Stimulated activated naive CD8-positive, alpha-beta T cell treated with anti-CD3 and anti-CD28 coated beads, Interleukin-15, amount 100 ng/mL, for 72 hours (primary cell): ENCODE measurements around the gene TIMM17B.

Source experiments
- ATAC-seq: fragments of 150-1000 bp; cut with Tn5 transposase; 2 replicates; pipeline ENCODE4 v1.10.0; 2021; ENCODE audit warnings: mild to moderate bottlenecking, moderate library complexity
- DNase-seq, 2 donors: peaks; one replicate each; pipeline ENCODE4 v3.0.0; 2021 to 2022
- H3K27ac Mint-ChIP-seq, 2 donors: one replicate each; pipeline ENCODE4 v1.8.0; 2022; ENCODE audit warnings: mild to moderate bottlenecking in 2 of 2, mixed read lengths in 2 of 2, moderate library complexity in 2 of 2
- H3K27me3 Mint-ChIP-seq: one replicate; pipeline ENCODE4 v1.8.0; 2022; ENCODE audit warnings: mixed read lengths
- H3K4me1 Mint-ChIP-seq: one replicate; pipeline ENCODE4 v1.8.0; 2022; ENCODE audit warnings: mild to moderate bottlenecking, mixed read lengths
- H3K4me3 Mint-ChIP-seq, 2 donors: one replicate each; pipeline ENCODE4 v1.8.0; 2022; ENCODE audit warnings: mild to moderate bottlenecking in 2 of 2, mixed read lengths in 2 of 2, moderate library complexity in 1 of 2
- H3K9me3 Mint-ChIP-seq, 2 donors: one replicate each; pipeline ENCODE4 v1.8.0; 2022; ENCODE audit warnings: mixed read lengths in 2 of 2

Gene TIMM17B

DNA sequence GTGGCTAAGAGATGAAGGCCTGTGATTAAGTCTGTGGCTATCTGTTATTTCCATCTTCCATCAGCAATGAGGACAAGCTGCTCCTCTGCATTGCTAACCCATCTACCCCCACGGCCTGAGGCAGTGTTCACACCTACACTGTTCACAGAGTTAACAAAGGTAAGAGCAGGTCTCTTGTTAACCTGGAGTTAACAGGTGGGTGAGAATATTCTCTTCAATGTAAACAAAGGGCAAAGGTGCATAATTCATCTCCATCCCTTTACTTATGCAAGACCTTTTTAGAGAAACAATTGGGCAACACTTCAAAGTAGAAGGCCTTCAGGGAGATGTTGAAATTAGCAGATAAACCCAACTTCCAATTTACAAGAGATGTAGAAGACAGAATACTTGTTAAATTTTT lies 11.0 kb upstream of the TIMM17B start:
- no peak overlapping the region for H3K4me3 Mint-ChIP-seq
- ATAC-seq: no peak
- H3K27me3 Mint-ChIP-seq: no peaks in the 10 kb centered on the region
- H3K27ac Mint-ChIP-seq: peak overlapping the region in 1 of 2 donors; percentile 27
- no peaks in the 10 kb centered on the region for H3K9me3 Mint-ChIP-seq
- no peak for DNase-seq
- H3K4me1 Mint-ChIP-seq: peaks cover 34% of the 10 kb centered on the region

DNA sequence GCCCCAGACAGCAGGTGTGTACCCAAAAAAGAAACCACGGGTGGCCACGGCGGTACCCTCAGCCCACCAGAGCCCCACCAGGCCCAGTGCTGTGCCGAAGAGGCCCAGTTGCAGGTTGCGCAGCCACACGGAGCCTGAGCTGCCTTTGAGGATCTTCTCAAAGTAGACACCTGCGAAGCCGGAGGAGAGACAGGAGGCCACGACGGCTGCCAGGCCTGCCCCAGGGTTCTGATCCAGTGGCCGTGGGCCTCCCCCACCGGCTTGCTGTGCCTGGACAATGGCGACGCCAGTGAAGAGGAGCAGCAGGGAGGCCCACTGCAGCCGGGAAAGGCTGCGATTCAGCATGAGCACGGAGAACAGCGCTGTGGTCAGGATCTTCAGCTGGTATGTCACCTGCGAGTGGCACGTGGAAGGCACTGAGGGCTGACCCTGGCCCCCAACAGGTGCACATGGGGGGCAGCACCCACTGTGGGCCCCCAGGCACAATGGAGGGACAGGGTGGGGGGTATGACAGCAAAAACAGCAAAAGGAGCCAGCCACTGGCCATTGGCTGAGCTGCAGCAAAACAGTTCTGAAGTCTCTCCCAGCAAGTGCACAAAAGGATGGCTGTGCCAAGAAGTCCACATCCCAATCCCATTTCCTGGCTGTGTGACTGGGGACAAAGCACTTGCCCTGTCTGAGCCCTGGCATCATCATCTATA lies 7.7 kb upstream of the TIMM17B start:
- no peak for DNase-seq
- ATAC-seq: no peak
- Mint-ChIP-seq H3K9me3 (no peaks in the 10 kb centered on the region), H3K4me1 (peaks cover 13% of the 10 kb centered on the region), H3K4me3 (no peak overlapping the region), H3K27ac (peak overlapping the region in 1 of 2 donors; percentile 34), H3K27me3 (no peaks in the 10 kb centered on the region)

DNA sequence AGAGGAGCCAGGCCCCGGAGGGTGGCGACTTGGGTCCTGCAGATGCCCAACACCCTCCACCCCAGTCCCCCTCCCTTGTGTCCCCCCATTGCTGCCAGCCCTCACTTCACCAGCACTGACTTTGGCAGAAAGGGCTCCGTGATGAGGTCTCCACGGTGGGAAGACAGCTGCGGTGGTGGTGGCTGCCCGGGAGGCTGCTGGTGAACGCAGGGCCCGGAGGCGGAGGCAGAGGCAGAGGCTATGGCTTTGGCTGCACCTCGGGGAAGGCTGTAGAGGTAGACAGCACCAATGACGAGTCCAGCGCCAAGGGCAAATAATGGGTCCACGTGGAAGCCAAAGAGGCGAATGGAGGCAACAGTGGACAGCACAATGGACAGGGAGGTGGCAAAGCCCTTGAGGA lies 7.1 kb upstream of the TIMM17B start:
- Mint-ChIP-seq H3K9me3 (no peaks in the 10 kb centered on the region), H3K27ac (peak overlapping the region in 1 of 2 donors; percentile 93), H3K4me3 (no peak overlapping the region), H3K27me3 (no peaks in the 10 kb centered on the region), H3K4me1 (peaks cover 12% of the 10 kb centered on the region)
- ATAC-seq (no peak), DNase-seq (no peak)

DNA sequence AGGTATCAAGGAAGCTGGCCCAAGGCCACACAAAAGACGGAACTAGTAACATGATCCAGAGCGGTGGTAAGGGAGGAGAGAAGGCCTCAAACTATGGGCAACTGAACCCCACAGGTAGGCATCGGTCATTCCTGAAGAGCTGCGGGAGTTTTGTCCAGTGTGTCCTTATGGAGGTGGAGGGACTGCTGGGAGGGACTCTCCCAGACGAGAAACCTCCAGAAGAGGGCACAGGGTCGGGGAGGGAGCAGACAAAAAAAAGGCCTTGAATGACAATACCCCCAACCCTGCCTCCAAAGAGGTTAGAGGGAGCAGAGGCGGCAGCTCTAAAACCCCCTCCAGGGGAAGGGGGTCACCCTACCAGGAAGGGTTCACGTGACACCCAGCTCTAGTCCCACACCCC lies 6.6 kb upstream of the TIMM17B start:
- Mint-ChIP-seq H3K27me3 (no peaks in the 10 kb centered on the region), H3K9me3 (no peaks in the 10 kb centered on the region), H3K27ac (peak overlapping the region; percentile 25 to 93), H3K4me3 (no peak overlapping the region), H3K4me1 (peaks cover 12% of the 10 kb centered on the region)
- no peak for DNase-seq
- ATAC-seq: no peak

- H3K9me3 Mint-ChIP-seq: no peaks in the 10 kb centered on the region
- no peak for ATAC-seq
- no peak for DNase-seq
- peak overlapping the region in 1 of 2 donors; percentile 40 for H3K27ac Mint-ChIP-seq
- no peaks in the 10 kb centered on the region for H3K27me3 Mint-ChIP-seq
- H3K4me1 Mint-ChIP-seq: peaks cover 15% of the 10 kb centered on the region
- H3K4me3 Mint-ChIP-seq: no peak overlapping the region
These were observed 5.7 kb upstream of the TIMM17B start for GRCh38 chrX:48903290-48903689.

DNA sequence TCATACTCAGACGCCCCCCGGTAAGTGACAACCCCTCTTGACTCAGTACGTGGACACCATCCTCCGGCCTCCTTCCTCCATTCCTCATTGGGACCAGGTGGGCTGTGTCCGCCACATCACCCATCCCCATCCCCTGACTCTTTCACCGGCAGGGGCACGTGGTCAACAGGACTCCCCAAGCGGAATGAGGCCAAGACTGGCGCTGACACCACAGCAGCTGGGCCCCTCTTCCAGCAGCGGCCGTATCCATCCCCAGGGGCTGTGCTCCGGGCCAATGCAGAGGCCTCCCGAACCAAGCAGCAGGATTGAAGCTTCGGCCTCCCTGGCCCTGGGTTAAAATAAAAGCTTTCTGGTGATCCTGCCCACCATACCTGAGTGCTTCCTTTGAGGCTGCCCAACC lies 5.2 kb upstream of the TIMM17B start:
- no peak overlapping the region for H3K27ac Mint-ChIP-seq
- DNase-seq: no peak
- H3K9me3 Mint-ChIP-seq: no peaks in the 10 kb centered on the region
- H3K4me1 Mint-ChIP-seq: peaks cover 16% of the 10 kb centered on the region
- ATAC-seq: no peak
- no peak overlapping the region for H3K4me3 Mint-ChIP-seq
- H3K27me3 Mint-ChIP-seq: no peaks in the 10 kb centered on the region

GRCh38 chrX:48902135-48902534 lies 4.6 kb upstream of the TIMM17B start:
- peaks cover 16% of the 10 kb centered on the region for H3K4me1 Mint-ChIP-seq
- H3K9me3 Mint-ChIP-seq: no peaks in the 10 kb centered on the region
- no peaks in the 10 kb centered on the region for H3K27me3 Mint-ChIP-seq
- no peak for ATAC-seq
- DNase-seq: no peak
- peak overlapping the region in 1 of 2 donors; percentile 65 for H3K27ac Mint-ChIP-seq
- H3K4me3 Mint-ChIP-seq: peak overlapping the region in 1 of 2 donors; percentile 22

GRCh38 chrX:48901069-48901468 lies 3.5 kb upstream of the TIMM17B start:
- DNase-seq: no peak
- Mint-ChIP-seq H3K9me3 (no peaks in the 10 kb centered on the region), H3K4me1 (peaks cover 22% of the 10 kb centered on the region), H3K27ac (peak overlapping the region in 1 of 2 donors; percentile 67), H3K4me3 (no peak overlapping the region), H3K27me3 (no peaks in the 10 kb centered on the region)
- no peak for ATAC-seq

GRCh38 chrX:48899078-48899410 lies 1.5 kb upstream of the TIMM17B start:
- Mint-ChIP-seq H3K4me3 (peak overlapping the region; percentile 15 to 52), H3K4me1 (peaks cover 30% of the 10 kb centered on the region), H3K27ac (no peak overlapping the region), H3K27me3 (no peaks in the 10 kb centered on the region), H3K9me3 (no peaks in the 10 kb centered on the region)
- DNase-seq (no peak), ATAC-seq (no peak)

- H3K27me3 Mint-ChIP-seq: no peaks in the 10 kb centered on the region
- DNase-seq (peak in 1 of 2 donors; percentile 64), ATAC-seq (peak; percentile 36)
- H3K27ac Mint-ChIP-seq: peak overlapping the region; percentile 93 to 97
- H3K4me3 Mint-ChIP-seq: peak overlapping the region; percentile 81 to 95
- peaks cover 37% of the 10 kb centered on the region for H3K4me1 Mint-ChIP-seq
- no peaks in the 10 kb centered on the region for H3K9me3 Mint-ChIP-seq
These were observed 377 bp downstream of the TIMM17B start for GRCh38 chrX:48897157-48897624.

GRCh38 chrX:48896611-48897011 lies 957 bp downstream of the TIMM17B start:
- Mint-ChIP-seq H3K4me3 (peak overlapping the region; percentile 81 to 95), H3K9me3 (no peaks in the 10 kb centered on the region), H3K27ac (peak overlapping the region; percentile 86 to 97), H3K27me3 (no peaks in the 10 kb centered on the region), H3K4me1 (peaks cover 34% of the 10 kb centered on the region)
- ATAC-seq: no peak
- DNase-seq: no peak

DNA sequence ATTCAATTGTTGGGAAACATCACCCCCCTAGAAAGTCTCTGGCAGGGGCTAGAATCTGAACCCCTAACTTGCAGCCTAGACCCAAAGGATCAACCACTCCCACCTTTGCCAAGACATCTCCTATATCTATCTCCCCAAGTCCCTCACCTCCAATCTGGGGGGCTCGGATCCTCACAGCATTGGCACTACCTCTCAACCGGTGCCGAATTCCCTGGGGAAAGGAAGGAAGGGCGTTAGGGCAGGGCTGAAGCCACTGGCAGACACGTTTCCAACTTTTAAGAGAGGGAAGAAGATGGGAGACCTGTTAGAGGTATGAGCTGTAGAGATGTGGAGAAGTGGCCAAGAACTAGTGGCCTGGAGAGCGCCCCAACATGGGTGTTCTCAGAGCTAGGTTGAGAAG lies 2.7 kb downstream of the TIMM17B start:
- no peaks in the 10 kb centered on the region for H3K27me3 Mint-ChIP-seq
- no peaks in the 10 kb centered on the region for H3K9me3 Mint-ChIP-seq
- H3K4me1 Mint-ChIP-seq: peaks cover 39% of the 10 kb centered on the region
- H3K27ac Mint-ChIP-seq: peak overlapping the region in 1 of 2 donors; percentile 34
- DNase-seq (no peak), ATAC-seq (no peak)
- no peak overlapping the region for H3K4me3 Mint-ChIP-seq

DNA sequence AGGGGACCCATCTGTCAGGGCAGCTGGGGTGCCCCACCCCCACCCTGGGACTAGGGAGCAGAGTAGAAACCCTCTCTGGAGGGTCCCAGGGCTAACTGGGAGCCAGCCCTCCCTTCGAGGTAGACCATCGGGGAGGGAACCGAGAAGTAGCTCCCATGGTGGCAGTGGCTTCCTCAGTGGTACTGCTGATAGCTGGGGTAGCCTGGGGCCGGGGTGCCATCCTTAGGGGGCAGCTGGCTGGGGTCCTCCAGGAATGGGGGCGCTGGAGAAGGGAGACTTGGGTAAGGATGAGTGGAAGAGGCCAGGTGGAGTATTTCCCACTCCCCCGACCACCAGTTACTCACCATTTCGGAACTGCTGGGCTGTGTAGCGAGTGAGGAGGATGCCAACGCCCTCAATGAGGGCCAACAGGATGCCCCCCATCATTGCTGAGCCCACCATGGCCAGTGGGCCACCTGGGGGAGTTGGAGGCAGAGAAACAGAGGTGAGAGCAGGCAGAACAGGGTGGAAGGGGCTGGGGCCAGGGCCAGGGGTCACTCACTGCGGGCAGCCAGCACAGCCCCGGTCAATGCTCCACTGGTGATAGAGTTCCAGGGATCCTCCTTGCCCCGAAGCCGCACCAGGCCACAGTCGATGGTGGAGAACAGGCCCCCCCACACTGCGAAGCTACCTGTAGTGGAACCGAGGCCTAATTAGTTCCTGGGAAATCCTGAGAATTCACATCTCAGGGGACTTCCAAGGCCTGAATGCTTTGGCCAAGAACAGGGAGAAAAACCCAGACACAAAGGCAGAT lies 3.8 kb downstream of the TIMM17B start:
- Mint-ChIP-seq H3K4me1 (peaks cover 39% of the 10 kb centered on the region), H3K9me3 (no peaks in the 10 kb centered on the region), H3K27ac (no peak overlapping the region)

GRCh38 chrX:48892896-48893295 lies 4.7 kb downstream of the TIMM17B start:
- Mint-ChIP-seq H3K4me3 (no peak overlapping the region), H3K27me3 (no peaks in the 10 kb centered on the region), H3K9me3 (no peaks in the 10 kb centered on the region), H3K4me1 (peaks cover 36% of the 10 kb centered on the region), H3K27ac (peak overlapping the region in 1 of 2 donors; percentile 57)
- ATAC-seq: no peak
- DNase-seq: no peak

More for the DNA sequence above, 3.8 kb downstream of the TIMM17B start:
- Mint-ChIP-seq H3K27me3 (no peaks in the 10 kb centered on the region), H3K4me3 (no peak overlapping the region)
- ATAC-seq (no peak), DNase-seq (no peak)

DNA sequence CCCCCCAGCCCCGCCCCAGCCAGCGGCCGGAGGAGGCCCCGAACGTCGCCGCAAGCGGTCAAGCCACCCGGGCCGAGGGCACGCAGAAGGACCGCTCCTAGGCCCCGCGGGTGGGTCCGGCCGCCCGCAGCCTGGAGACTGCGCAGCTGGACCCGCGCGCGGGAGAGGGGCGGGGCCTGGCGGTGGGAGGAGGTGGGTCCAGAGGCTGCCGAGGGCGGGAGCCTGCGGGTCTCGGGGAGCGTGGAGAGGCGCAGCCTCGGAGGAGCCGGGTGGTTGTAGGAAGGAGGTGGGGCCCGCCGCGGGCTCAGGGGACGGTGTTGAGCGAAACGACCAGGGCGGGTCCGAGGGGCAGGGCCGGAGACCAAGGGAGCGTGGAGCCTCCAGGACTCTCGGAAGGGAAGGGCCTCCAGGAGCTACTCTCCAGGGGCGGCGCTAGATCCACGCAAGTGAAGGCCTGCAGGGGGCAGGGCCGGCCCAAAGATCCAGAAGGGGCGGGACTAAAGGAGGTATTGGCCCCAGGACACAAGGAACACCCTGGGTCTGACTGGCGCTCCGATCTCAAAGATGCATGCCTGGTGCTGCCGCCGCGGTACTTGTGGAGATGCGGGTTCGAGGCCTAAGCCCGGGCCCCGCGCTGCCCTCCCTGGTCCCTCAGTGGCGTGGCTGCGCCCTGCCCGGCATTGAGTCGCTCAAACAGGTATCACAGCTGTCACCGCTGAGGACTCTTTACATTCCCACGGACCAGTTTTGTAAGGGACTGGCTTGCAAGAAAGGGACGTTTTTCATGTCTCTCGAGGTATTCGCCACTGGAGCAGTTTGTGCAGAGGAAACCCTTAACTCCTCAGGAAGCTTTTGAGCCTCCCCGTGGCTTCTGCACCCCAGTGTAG lies 5.9 kb downstream of the TIMM17B start:
- H3K4me3 Mint-ChIP-seq: peak overlapping the region; percentile 93 to 97
- H3K4me1 Mint-ChIP-seq: peaks cover 33% of the 10 kb centered on the region
- ATAC-seq: peak; percentile 91
- H3K9me3 Mint-ChIP-seq: no peaks in the 10 kb centered on the region
- peak overlapping the region in 1 of 2 donors; percentile 20 for H3K27ac Mint-ChIP-seq
- peak; percentile 66 to 82 for DNase-seq
- no peaks in the 10 kb centered on the region for H3K27me3 Mint-ChIP-seq
